ENCODE data around the gene PLSCR4. TPM values are rescaled to one million over a fixed set of nuclear protein-coding genes. Genes with fewer than 3 reads are reported as not detected.
"Not testable (repeated sequence)": the region's sequence is repeated elsewhere in the genome, so short reads cannot be mapped to it uniquely, and the experiment has no call there.

PLSCR4 gene, protein sequence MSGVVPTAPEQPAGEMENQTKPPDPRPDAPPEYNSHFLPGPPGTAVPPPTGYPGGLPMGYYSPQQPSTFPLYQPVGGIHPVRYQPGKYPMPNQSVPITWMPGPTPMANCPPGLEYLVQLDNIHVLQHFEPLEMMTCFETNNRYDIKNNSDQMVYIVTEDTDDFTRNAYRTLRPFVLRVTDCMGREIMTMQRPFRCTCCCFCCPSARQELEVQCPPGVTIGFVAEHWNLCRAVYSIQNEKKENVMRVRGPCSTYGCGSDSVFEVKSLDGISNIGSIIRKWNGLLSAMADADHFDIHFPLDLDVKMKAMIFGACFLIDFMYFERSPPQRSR
- not detected for total RNA-seq

DNA sequence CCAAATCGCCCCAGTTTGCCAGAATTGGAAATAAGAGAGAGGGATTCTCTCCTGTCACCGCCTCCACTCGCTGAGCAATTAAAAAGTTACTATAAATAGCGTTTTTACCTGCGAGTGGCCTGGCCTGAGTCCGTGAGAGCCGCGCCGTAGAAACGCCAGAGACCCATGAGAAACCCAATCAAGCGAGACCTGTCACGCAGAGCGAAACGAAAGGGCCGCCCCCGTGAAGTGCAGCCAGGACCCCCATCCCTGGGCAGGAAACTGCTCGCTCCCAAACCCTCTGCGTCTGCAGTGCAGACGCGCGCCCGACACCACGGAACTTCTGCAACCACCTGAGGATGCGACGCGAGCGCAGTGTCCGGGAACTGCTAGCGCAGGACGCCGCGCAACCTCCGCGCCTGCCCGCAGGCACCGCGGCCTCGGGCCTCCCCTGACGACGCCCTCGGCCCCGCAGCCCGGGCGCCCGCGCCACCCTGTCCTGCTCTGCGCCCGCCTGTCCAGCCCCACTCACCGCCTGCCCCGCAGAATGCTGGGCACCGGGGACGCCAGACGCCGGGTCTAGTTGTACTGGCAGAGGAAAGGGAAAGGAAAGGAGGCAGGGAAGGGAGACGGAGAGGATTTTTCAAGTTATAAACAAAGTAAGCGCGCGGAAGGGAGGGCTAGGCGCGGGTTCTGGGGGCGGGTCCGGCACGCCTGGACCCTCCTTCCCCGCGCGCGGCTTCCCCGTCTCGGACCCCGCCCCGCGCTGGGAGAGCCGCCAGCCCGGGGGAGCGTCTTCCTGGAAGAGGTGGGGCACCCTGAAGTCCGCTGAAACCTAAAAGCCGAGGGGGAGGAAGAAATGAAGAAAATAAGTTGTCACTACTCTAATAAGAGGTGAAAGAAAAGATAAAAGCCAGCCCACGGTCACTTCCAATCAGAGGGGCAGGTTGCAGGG, at the start of gene PLSCR4:
Gene PLSCR4, minus strand, starts transcription at position 657 of the 934 bp plus-strand sequence. CDS start 29,034 bp downstream, outside the sequence.
- Mint-ChIP-seq H3K36me3 (ENCODE audit: insufficient read depth in 2 of 2) (no peaks in the 10 kb centered on the region), H3K27me3 (ENCODE audit: low read depth) (peaks cover 21% of the 10 kb centered on the region), H3K27ac (no peak within 1 kb of the TSS), H3K9me3 (no peaks in the 10 kb centered on the region), H3K4me3 (peak within 1 kb of the TSS; percentile 64 to 79), H3K4me1 (ENCODE audit: low read depth) (no peaks in the 10 kb centered on the region)
- peak; percentile 58 to 69 for ATAC-seq (replicated peaks in 1 of 2)
- peak; percentile 7 to 16 for DNase-seq

DNA sequence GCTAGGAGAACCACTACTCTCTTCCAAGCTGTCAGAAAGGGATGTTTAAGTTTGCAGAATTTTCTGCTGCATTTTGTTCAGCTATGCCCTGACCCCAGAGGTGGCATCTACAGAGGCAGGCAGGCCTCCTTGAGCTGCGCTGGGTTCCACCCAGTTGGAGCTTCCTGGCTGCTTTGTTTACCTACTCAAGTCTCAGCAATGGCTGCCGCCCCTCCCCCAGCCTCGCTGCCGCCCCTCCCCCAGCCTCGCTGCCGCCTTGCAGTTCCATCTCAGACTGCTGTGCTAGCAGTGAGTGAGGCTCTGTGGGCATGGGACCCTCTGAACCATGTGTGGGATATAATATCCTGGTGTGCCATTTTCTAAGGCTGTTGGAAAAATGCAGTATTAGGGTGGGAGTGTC, 42.5 kb upstream of the PLSCR4 start:
- H3K4me3 Mint-ChIP-seq; H3K27ac Mint-ChIP-seq; H3K9me3 Mint-ChIP-seq; H3K27me3 Mint-ChIP-seq (ENCODE audit: low read depth); H3K36me3 Mint-ChIP-seq (ENCODE audit: insufficient read depth in 2 of 2); ATAC-seq (replicated peaks in 1 of 2); H3K4me1 Mint-ChIP-seq (ENCODE audit: low read depth); DNase-seq: not testable (repeated sequence)

DNA sequence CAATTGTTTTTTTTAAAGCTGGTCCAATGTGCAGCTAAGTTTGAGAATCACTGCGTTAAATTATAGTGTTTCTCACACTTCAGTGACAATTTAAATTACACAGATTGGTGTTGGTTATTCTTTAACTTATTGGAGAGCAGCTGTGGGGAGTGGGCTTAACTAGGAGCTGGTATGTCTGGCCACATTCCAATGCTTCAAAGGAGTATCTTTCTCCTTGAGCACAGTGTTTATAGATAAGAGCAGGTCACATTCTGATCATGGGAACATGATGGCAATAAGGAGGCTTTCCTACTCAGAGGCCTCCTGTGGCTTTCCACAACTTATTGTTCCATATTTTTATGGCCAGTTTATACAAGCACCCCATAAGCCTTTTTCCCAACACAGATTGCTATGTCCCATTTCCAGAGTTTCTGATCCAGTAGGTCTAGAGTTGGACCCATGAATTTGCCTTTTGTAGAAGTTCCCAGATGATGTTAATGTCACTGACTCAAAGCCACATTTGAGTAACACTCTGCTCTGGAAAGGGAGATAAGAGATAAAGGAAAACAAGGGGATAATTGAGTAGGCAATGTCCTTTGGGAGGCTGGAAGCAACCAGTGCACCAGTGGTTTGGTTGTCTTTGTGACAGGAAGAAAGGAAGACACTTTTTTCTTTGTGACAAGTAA, 33.0 kb upstream of the PLSCR4 start:
- H3K9me3 Mint-ChIP-seq = peaks cover 0 to 8% of the 10 kb centered on the region in 2 donors
- no peak overlapping the region for H3K4me3 Mint-ChIP-seq
- DNase-seq = no peak
- H3K27me3 Mint-ChIP-seq (ENCODE audit: low read depth) = no peaks in the 10 kb centered on the region
- no peak overlapping the region for H3K27ac Mint-ChIP-seq
- ATAC-seq (replicated peaks in 1 of 2) = no peak
- H3K36me3 Mint-ChIP-seq (ENCODE audit: insufficient read depth in 2 of 2) = no peaks in the 10 kb centered on the region
- no peaks in the 10 kb centered on the region for H3K4me1 Mint-ChIP-seq (ENCODE audit: low read depth)

DNA sequence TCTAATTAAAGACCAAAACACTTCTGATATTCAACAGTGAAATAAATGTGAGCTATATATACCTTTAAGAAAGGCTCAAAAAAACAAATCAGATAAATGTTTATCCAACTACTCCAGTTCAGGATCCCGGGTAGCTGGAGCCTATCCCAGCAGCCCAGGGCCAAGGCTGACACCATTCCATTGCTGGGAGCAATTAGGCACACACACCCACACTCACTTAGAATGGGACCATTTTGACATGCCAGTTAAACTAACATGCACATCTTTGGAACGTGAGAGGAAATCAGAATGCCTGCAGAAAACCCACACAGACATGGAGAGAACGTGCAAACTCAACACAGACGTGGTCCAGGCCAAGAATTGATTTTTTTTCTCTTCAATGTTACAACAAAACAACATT, 30.0 kb upstream of the PLSCR4 start:
- no peaks in the 10 kb centered on the region for H3K36me3 Mint-ChIP-seq (ENCODE audit: insufficient read depth in 2 of 2)
- DNase-seq (no peak), ATAC-seq (replicated peaks in 1 of 2) (no peak)
- no peaks in the 10 kb centered on the region for H3K27me3 Mint-ChIP-seq (ENCODE audit: low read depth)
- no peaks in the 10 kb centered on the region for H3K4me1 Mint-ChIP-seq (ENCODE audit: low read depth)
- H3K27ac Mint-ChIP-seq = no peak overlapping the region
- H3K9me3 Mint-ChIP-seq = no peaks in the 10 kb centered on the region
- no peak overlapping the region for H3K4me3 Mint-ChIP-seq

DNA sequence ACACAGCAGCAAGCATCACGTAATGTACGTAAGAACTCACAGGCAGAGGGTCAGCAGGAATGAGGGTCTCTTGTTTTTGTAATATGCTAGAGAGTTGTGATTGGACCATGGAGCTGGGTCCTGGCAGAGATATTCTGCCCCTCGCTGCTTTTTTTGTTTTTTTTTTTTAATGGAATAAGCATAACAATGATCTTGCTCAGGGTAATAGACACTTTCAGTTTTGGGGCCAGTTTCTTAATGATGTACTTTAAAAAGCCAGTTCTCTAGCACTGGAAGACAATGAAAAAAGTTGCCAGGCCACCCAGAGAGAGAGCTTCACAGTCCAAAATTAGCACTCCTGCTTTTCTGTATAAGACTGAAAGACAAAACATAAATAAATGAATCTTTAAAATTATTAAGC, 29.0 kb upstream of the PLSCR4 start:
- DNase-seq (no peak), ATAC-seq (replicated peaks in 1 of 2) (no peak)
- no peak overlapping the region for H3K4me3 Mint-ChIP-seq
- no peaks in the 10 kb centered on the region for H3K9me3 Mint-ChIP-seq
- H3K27me3 Mint-ChIP-seq (ENCODE audit: low read depth) = no peaks in the 10 kb centered on the region
- H3K27ac Mint-ChIP-seq = no peak overlapping the region
- no peaks in the 10 kb centered on the region for H3K36me3 Mint-ChIP-seq (ENCODE audit: insufficient read depth in 2 of 2)
- H3K4me1 Mint-ChIP-seq (ENCODE audit: low read depth) = no peaks in the 10 kb centered on the region

DNA sequence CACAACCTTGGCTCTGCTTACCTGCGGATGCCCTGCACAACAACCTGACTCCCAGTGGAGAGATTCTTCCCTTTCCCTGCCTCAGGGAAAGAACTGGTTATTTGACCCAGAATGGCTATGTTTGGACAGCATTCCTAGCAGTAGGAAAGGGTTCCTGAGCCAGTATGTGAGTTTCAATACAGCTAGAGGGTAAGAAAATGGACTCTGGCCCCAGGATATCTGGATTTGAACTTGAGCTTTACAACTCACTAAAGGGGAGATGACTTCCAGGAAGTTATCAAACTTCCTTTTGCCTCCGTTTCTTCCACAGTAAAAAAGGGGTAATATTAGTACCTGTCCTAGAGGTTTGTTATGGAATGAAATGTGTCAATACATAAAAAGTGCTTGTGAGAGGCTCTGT, 28.1 kb upstream of the PLSCR4 start:
- Mint-ChIP-seq H3K9me3 (no peaks in the 10 kb centered on the region), H3K36me3 (ENCODE audit: insufficient read depth in 2 of 2) (no peaks in the 10 kb centered on the region), H3K4me3 (no peak overlapping the region), H3K27me3 (ENCODE audit: low read depth) (no peaks in the 10 kb centered on the region), H3K27ac (no peak overlapping the region), H3K4me1 (ENCODE audit: low read depth) (no peaks in the 10 kb centered on the region)
- ATAC-seq (replicated peaks in 1 of 2) (no peak), DNase-seq (no peak)

DNA sequence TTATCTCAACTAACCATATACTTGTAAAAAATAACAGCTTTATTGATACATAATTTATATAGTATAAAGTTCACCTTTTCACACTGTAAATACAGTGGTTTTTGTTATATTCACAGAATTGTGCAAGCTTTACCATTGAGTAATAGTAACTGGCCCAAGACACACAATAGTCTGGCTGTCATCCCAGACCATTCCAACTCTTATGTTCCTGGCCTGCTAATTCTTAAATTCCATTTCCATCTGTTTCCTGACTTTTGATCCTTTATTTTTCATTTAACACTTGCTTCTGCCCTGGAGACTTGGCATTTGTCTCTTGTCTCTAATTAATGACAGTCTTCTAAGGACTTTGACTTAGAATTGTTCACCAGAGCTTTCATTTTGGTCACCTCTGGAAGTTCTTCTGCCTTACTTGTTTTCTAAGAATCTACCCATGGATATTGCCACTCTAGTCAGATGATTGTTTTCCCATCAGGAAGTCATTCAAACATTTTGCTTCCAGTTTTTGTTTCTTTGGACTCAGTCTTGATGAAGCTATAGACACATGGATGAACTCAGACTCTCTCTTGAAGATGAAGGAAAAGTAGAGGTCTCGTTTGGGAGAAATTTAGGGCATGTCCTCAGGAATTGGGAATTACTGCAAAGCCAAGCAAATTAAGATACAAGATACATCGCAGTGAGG, 27.2 kb upstream of the PLSCR4 start:
- H3K36me3 Mint-ChIP-seq (ENCODE audit: insufficient read depth in 2 of 2) = no peaks in the 10 kb centered on the region
- DNase-seq (no peak), ATAC-seq (replicated peaks in 1 of 2) (no peak)
- H3K27ac Mint-ChIP-seq = no peak overlapping the region
- H3K4me1 Mint-ChIP-seq (ENCODE audit: low read depth) = no peaks in the 10 kb centered on the region
- no peaks in the 10 kb centered on the region for H3K27me3 Mint-ChIP-seq (ENCODE audit: low read depth)
- no peak overlapping the region for H3K4me3 Mint-ChIP-seq
- no peaks in the 10 kb centered on the region for H3K9me3 Mint-ChIP-seq

DNA sequence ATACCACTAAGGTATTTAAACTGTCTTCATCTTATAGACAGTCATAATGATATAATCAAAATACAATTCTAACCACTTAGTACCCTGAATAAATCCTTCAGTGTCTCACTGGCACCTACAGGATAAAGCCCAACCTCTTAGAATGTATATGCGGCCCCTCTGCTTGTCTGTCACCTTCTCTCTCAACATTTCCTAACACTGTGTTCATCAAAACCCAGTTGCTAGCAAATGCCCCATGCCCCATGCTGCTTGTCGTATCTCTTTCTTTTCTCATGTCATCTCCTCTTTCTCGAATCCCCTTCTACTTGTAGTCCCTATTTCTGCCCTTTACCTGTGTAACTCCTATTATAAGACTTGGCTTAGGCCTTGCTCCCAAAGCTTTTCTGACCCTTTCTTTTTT, 24.6 kb upstream of the PLSCR4 start:
- H3K9me3 Mint-ChIP-seq = no peaks in the 10 kb centered on the region
- H3K27ac Mint-ChIP-seq = no peak overlapping the region
- no peaks in the 10 kb centered on the region for H3K36me3 Mint-ChIP-seq (ENCODE audit: insufficient read depth in 2 of 2)
- H3K4me3 Mint-ChIP-seq = no peak overlapping the region
- no peak for DNase-seq
- no peaks in the 10 kb centered on the region for H3K4me1 Mint-ChIP-seq (ENCODE audit: low read depth)
- no peaks in the 10 kb centered on the region for H3K27me3 Mint-ChIP-seq (ENCODE audit: low read depth)
- ATAC-seq (replicated peaks in 1 of 2) = no peak

DNA sequence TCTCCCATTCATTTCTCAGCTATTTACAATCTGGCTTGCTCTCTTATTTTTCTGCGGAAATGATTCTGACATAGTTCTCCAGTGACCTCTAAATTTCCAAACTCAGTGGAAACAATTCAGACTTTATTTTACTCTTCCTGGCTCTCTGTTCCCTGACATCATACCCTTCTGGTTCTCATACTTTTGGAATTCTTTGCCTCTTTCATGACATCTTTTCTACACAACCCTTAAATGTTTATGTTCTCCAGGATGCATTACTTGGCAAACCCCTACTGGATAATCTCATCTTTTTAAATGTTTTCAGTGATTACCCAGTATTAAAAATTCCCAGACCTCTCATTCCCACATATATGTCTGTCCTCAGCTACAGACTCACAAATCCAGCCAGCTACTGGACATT, 23.9 kb upstream of the PLSCR4 start:
- Mint-ChIP-seq H3K27me3 (ENCODE audit: low read depth) (no peaks in the 10 kb centered on the region), H3K36me3 (ENCODE audit: insufficient read depth in 2 of 2) (no peaks in the 10 kb centered on the region), H3K9me3 (no peaks in the 10 kb centered on the region), H3K27ac (no peak overlapping the region), H3K4me1 (ENCODE audit: low read depth) (no peaks in the 10 kb centered on the region), H3K4me3 (no peak overlapping the region)
- ATAC-seq (replicated peaks in 1 of 2) = no peak
- DNase-seq = no peak

DNA sequence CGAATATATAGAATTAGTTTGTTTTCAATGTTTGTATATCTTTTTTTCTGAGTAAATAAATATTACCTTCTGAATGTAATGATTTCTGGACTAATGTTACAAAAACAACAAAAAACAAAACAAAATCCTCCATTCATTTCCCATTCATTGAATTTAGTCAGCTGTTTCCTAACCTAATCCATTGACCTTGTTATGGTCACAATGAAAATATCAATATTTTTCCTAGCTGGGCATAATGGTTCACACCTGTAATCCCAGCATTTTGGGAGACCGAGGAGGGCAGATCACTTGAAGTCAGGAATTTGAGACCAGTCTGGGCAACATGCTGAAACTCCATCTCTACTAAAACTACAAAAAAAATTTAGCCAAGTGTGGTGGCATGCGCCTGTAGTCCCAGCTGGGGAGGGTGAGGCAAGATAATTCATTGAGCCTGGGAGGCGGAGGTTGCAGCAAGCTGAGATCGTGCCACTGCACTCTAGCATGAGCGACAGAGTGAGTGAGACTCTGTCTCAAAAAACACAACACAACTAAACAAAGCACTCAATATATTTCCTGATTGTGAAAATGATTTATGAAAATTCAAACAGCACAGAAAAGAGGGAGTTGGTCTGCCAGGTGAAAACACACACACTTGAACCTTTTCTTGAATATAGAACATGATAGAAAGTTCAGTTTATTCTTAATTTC, 23.0 kb upstream of the PLSCR4 start:
- no peak overlapping the region for H3K4me3 Mint-ChIP-seq
- H3K4me1 Mint-ChIP-seq (ENCODE audit: low read depth) = no peaks in the 10 kb centered on the region
- H3K9me3 Mint-ChIP-seq = no peaks in the 10 kb centered on the region

DNA sequence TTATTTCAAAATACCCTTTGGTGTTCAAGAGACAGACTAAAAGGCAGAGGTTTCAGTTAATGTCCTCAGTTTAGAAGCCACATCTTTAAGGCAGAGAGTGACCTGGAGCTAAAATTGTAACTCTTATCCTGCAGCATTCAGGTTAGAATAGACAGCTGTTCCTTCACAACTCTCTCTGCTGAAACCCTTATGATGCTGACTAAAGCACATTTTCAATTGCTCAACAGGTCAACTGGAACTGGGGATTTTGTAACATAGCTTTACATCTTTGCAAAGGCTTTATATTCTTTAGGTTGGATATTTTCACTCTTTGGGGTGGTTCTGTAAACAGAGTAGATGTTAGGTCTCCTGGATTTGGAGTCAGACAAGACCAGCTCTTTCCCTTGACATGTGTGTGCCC, 20.3 kb upstream of the PLSCR4 start:
- no peak for ATAC-seq (replicated peaks in 1 of 2)

More for the DNA sequence above, 23.0 kb upstream of the PLSCR4 start:
- DNase-seq (no peak), ATAC-seq (replicated peaks in 1 of 2) (no peak)
- Mint-ChIP-seq H3K36me3 (ENCODE audit: insufficient read depth in 2 of 2) (no peaks in the 10 kb centered on the region), H3K27me3 (ENCODE audit: low read depth) (no peaks in the 10 kb centered on the region), H3K27ac (no peak overlapping the region)

DNA sequence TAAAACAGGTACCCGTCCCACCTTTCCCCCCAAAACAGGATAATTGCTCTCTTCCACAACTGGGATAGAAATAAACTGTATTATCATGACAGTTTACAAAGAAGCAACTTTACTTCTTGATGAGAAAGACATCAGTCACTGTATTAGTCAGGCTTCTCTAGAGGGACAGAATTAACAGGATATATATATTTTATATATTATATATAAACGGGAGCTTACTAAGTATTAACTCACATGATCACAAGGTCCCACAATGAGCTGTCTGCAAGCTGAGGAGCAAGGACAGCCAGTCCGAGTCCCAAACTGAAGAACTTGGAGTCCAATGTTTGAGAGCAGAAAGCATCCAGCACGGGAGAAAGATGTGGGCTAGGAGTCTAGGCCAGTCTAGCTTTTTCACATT, 18.4 kb upstream of the PLSCR4 start:
- H3K9me3 Mint-ChIP-seq = no peaks in the 10 kb centered on the region
- DNase-seq = no peak
- ATAC-seq (replicated peaks in 1 of 2) = no peak

More for the DNA sequence above, 20.3 kb upstream of the PLSCR4 start:
- Mint-ChIP-seq H3K27me3 (ENCODE audit: low read depth) (no peaks in the 10 kb centered on the region), H3K36me3 (ENCODE audit: insufficient read depth in 2 of 2) (no peaks in the 10 kb centered on the region), H3K27ac (no peak overlapping the region), H3K9me3 (no peaks in the 10 kb centered on the region), H3K4me3 (no peak overlapping the region), H3K4me1 (ENCODE audit: low read depth) (no peaks in the 10 kb centered on the region)
- DNase-seq = no peak

More for the DNA sequence above, 18.4 kb upstream of the PLSCR4 start:
- peaks cover 2% of the 10 kb centered on the region for H3K27me3 Mint-ChIP-seq (ENCODE audit: low read depth)
- H3K36me3 Mint-ChIP-seq (ENCODE audit: insufficient read depth in 2 of 2) = no peaks in the 10 kb centered on the region
- H3K4me3 Mint-ChIP-seq = no peak overlapping the region
- no peak overlapping the region for H3K27ac Mint-ChIP-seq
- H3K4me1 Mint-ChIP-seq (ENCODE audit: low read depth) = no peaks in the 10 kb centered on the region
